Melanocyte of skin (primary cell): ENCODE results near the gene PEX16. TPM values are rescaled to one million over a fixed set of nuclear protein-coding genes. Genes with fewer than 3 reads are reported as not detected.

Experiments used
- total RNA-seq, 2 donors: library from RNA; depleted of rRNA; stranded (reverse); fragments of >200 nt; gene quantifications; 2 replicates each; pipeline ENCODE4 v1.2.3, GENCODE V29; 2012

PEX16 gene
- 10 to 100 TPM; 26.5 to 34.0 TPM for total RNA-seq

DNA sequence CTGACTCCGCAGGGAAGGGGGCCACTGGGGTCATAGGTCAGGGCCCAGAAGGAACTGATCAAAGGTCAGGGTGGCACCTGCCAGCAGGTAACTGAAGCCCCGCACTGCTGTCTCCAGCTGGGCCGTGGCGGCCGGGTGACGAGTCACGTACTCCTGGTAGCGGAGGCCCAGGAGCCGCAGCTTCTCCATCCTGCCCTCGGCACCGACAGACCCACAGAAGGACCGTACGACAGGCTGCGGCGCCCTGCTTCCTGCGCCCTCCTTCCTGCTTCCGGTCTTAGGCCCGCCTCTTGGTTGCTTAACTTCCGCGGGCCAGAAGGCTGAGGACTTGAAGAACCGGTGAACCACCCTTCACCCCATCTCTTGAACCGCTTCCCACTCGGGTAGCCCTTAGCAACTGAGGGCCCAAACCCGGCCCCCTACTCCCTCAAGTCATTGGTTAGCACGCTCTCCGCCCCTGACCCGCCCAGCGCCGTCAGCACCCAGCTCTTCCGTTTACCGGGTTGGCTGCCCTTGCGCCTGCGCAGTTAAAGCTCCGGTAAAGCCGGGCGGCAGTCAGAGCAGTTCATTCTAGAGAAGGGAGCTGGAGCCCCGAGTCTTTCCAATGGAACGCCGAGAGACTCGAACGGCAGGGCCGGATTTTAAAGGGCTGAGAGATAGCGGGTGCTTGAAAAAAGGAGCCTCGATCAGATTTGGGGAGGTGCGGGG lies at the start of gene PEX16:
TSS of gene PEX16 (minus strand) at position 255 of the 708 bp plus-strand sequence. CDS start at position 189, 66 bp downstream.

DNA sequence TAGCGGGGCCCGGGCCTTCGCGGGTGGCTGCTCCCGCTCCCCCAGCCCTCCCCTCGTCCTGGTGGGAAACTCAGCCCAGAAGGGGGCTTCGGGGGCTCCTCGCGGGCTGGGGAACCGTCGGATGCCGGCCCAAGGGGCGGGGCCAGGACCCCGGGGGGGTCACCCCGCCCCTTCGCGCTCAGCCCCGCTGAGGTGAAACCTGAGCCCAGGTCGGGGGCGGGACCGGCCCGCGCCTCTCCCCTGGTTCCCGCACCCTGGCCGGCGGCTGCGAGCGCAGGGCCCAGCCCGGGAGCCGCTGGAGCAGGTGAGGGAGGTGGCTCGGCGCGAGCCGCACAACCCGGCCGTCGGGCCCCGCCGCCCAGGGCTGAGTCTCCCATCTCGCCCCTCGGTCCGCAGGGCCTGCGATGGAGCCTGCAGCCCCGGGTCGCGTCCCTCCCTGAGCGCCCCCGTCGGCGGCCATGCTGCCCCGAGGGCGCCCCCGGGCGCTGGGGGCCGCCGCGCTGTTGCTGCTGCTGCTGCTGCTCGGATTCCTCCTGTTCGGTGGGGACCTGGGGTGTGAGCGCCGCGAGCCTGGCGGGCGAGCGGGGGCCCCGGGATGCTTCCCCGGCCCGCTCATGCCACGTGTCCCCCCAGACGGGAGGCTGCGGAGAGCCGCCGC lies 4.9 kb upstream of the PEX16 start, which contains the start of gene LARGE2:
TSS of gene LARGE2 (plus strand) at position 232 of the 658 bp plus-strand sequence. CDS start at position 459, 227 bp downstream.

DNA sequence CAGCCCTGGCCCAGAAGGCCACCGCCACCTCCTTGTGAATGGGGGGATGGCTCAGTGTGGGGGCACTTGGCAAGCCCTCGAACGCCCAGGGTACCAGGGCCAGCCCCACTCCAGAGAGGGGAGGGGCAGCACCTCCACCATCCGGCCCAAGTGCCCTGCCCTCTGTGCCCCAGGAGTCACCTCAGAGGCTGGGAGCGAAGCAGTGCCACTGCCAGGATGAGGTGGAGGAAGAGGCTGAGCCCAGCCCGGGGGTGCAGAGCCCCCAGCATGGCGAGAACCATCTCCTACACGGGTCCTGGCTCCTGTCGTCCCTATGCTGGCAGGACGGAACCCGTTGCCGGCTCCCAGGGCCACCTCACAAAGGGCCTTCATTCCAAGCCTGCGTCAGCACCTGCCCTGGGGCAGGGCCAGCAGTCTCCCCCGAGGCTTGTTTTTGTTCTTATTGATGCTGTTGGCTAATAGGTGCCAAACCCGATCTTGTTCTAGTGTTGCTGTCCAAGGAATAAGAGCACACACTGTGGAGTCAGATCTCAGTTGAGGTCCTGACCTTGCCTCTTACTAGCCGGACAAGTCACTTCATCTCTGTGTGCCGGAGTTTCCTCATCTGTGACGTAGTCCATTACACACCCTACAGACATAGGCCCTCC lies 10.6 kb downstream of the PEX16 start, which contains the start of gene FREY1:
TSS of gene FREY1 (minus strand) at position 307 of the 647 bp plus-strand sequence. CDS start at position 281, 26 bp downstream.

DNA sequence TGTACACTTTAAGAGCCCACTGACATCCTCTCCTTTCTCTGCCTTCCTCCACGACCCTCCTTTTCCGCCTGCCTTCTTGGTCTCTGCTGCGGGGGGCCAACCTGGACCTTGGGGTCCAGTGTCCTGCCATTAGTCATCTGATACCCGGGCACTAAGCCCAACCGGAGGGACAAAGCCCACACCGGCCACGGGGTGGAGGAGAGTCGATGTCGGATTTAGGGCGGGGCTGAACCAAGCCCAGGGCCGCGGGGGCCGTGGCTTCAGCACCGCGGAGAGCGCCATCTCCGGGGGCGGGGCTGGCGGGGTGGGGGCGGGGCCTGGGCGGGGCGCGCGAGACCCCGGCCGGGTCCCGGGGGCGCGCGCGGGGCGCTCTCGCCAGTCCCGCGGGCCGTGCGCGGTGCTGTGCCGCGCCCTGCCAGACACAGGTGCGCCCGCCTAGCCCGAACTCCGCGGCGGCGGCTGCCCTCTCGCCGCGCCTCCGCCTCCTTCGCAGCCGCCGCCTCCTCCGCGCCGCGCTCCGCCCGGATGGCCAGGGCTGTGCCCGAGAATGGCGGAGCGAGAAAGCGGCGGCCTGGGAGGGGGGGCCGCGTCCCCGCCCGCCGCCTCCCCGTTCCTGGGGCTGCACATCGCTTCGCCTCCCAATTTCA lies 32.3 kb downstream of the PEX16 start, which contains the start of gene MAPK8IP1:
TSS of gene MAPK8IP1 (plus strand) at position 378 of the 647 bp plus-strand sequence. CDS start at position 548, 170 bp downstream.

Other genes starting within 250 kb of the PEX16 start
- gene SLC35C1, start 112.7 kb downstream of the PEX16 start, total RNA-seq: 1 to 10 TPM; 6.2 to 9.7 TPM
- gene CRY2, start 70.4 kb downstream of the PEX16 start, total RNA-seq: 1 to 10 TPM; 8.3 to 10.0 TPM
- gene MAPK8IP1, start 32.2 kb downstream of the PEX16 start, total RNA-seq: 1 to 10 TPM; 1.7 to 5.9 TPM
- gene FREY1, start 10.6 kb downstream of the PEX16 start, total RNA-seq: under 1 TPM; 0.33 to 0.34 TPM
- gene LARGE2, start 4.8 kb upstream of the PEX16 start, total RNA-seq: not detected
- gene PHF21A, start 203.6 kb upstream of the PEX16 start, total RNA-seq: 10 to 100 TPM in 1 of 2 donors, 1 to 10 TPM in 1; 10.0 to 11.4 TPM